Smooth muscle cell of the umbilical artery (primary cell): ENCODE results near the gene SLC4A8. TPM values are rescaled to one million over a fixed set of nuclear protein-coding genes. Genes with fewer than 3 reads are reported as not detected.

Experiments used
- total RNA-seq: library from RNA; depleted of rRNA; stranded (reverse); fragments of >200 nt; gene quantifications from 2 replicates; pipeline ENCODE4 v1.2.3, GENCODE V29; 2014

The SLC4A8 gene
- total RNA-seq = 1.8 and 3.2 TPM in 2 replicates

GRCh38 chr12:51424662-51425539 is at the start of gene SLC4A8:
SLC4A8 (plus strand) TSS chr12:51424831; CDS start chr12:51424988, 157 bp downstream.

DNA sequence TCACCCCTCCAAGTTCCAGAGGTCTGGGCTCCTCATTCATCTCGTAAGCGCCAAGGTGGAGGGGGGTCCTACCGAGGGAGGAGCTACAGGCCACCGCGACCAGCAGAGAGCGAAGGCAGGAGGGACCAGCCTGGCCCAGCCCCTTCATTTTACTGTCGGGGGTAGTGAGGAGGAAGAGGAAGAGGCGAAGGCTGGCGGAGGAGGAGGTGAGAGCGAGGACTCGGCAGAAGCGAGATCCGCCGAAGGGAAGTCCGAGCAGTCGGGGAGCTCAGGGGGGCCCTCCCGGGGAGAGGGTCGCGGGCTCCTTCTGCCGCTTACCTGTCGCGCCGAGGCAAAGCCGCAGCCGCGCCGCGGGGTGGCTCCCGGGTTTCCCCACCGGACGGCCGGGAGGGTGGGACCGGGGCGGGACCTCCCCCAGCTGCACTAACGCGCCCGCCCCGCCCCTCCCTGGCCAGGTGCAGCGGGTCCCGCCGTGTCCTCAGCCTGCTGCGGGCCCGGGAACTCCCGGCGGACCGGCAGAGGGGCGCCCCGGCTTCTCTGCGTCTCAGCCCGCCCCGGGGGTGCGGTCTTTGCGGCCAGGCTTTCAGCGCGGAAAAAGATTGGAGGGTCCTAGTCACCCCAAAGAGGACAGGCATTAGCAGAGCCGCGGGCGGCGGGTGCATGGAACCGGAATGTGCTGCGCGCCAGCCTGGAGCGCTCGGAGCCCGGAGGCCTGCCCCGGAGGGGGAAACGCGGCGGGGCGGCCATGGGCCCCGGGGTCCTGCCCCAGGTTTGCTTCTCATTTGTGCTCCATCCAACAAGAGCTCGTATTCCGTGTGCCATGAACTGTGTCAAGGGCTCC is 33.1 kb upstream of the SLC4A8 start, which contains the start of gene GALNT6:
Gene GALNT6 (minus strand): TSS at position 124 of the 841 bp plus-strand sequence. CDS start 11,625 bp downstream, outside the sequence.

Other genes starting within 250 kb of the SLC4A8 start
- gene POU6F1, start 206.8 kb upstream of the SLC4A8 start, total RNA-seq = 1.2 and 2.4 TPM in 2 replicates
- gene DAZAP2, start 186.0 kb upstream of the SLC4A8 start, total RNA-seq = 59.4 and 66.6 TPM in 2 replicates
- gene SMAGP, start 154.4 kb upstream of the SLC4A8 start, total RNA-seq = 4.2 and 20.0 TPM in 2 replicates
- gene BIN2, start 100.7 kb upstream of the SLC4A8 start, total RNA-seq = not detected in 2 replicates
- gene CELA1, start 78.2 kb upstream of the SLC4A8 start, total RNA-seq = not detected in 2 replicates
- gene GALNT6, start 33.4 kb upstream of the SLC4A8 start, total RNA-seq = 43.9 and 66.1 TPM in 2 replicates
- gene SCN8A, start 166.4 kb downstream of the SLC4A8 start, total RNA-seq = 38.6 and 47.1 TPM in 2 replicates